Bronchial smooth muscle cell (primary cell): ENCODE results near the gene DICER1. TPM values are rescaled to one million over a fixed set of nuclear protein-coding genes. Genes with fewer than 3 reads are reported as not detected.

Experiments
- total RNA-seq: library from RNA; depleted of rRNA; stranded (reverse); fragments of >200 nt; gene quantifications from 2 replicates; pipeline ENCODE4 v1.2.1, GENCODE V29; 2014

Gene DICER1, protein sequence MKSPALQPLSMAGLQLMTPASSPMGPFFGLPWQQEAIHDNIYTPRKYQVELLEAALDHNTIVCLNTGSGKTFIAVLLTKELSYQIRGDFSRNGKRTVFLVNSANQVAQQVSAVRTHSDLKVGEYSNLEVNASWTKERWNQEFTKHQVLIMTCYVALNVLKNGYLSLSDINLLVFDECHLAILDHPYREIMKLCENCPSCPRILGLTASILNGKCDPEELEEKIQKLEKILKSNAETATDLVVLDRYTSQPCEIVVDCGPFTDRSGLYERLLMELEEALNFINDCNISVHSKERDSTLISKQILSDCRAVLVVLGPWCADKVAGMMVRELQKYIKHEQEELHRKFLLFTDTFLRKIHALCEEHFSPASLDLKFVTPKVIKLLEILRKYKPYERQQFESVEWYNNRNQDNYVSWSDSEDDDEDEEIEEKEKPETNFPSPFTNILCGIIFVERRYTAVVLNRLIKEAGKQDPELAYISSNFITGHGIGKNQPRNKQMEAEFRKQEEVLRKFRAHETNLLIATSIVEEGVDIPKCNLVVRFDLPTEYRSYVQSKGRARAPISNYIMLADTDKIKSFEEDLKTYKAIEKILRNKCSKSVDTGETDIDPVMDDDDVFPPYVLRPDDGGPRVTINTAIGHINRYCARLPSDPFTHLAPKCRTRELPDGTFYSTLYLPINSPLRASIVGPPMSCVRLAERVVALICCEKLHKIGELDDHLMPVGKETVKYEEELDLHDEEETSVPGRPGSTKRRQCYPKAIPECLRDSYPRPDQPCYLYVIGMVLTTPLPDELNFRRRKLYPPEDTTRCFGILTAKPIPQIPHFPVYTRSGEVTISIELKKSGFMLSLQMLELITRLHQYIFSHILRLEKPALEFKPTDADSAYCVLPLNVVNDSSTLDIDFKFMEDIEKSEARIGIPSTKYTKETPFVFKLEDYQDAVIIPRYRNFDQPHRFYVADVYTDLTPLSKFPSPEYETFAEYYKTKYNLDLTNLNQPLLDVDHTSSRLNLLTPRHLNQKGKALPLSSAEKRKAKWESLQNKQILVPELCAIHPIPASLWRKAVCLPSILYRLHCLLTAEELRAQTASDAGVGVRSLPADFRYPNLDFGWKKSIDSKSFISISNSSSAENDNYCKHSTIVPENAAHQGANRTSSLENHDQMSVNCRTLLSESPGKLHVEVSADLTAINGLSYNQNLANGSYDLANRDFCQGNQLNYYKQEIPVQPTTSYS (N-terminal part only)
- 16.4 and 17.8 TPM in 2 replicates for total RNA-seq

DNA sequence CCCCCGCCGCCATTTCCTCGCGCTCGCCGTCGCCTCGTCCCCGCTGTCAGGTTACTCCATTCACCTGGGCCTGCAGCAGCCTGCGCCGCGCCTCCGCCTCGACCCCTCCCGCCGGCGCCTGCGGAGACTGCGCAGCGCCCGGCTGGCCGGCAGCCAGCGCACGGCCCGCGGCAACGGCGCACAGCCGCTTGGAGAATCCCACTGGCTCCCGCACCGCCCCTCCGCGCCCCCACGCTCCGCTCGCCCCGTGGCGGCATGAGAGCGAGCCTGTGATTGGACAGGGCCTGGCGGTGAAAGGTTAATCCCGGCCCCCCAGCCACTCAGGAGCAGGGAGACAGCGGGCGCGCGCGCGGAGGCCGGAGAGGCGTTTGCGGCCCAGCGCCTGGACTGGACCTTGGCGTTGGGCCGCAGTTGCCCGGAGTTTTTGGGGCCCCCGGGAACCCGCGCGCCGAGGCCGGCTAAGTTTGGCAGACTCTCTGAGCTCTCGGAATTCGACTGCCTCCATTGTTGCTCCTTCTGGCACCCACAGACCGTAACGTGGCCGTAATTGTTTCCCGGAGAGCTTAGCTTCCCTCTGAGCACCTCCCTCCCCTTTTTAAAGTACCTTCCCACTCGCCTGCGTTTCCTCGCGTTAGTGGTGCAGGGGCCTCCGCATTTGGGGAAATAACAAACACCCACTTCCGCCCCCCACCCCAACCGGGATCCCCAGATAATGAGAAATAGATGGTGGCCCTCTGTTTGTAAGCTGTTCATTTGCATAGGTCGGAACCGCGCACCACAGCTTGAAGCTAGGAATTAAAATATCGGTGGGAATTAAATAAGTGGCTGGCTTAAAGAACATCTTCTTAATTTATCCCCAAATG lies at the start of gene DICER1:
TSS of gene DICER1 (minus strand) at position 203 of the 863 bp plus-strand sequence. CDS start 24,071 bp downstream, outside the sequence.

Other genes with a start within 250 kb of the DICER1 start
- 0.16 and 0.17 TPM in 2 replicates for gene CLMN, start 162.4 kb upstream of the DICER1 start, total RNA-seq